ENCODE results near the gene ARL15. TPM values are rescaled to one million over a fixed set of nuclear protein-coding genes. Genes with fewer than 3 reads are reported as not detected.
"Not testable (repeated sequence)": the region's sequence is repeated elsewhere in the genome, so short reads cannot be mapped to it uniquely, and the experiment has no call there.

The ARL15 gene
- total RNA-seq, 1 experiment from 2014 or later: 15.4 TPM

DNA sequence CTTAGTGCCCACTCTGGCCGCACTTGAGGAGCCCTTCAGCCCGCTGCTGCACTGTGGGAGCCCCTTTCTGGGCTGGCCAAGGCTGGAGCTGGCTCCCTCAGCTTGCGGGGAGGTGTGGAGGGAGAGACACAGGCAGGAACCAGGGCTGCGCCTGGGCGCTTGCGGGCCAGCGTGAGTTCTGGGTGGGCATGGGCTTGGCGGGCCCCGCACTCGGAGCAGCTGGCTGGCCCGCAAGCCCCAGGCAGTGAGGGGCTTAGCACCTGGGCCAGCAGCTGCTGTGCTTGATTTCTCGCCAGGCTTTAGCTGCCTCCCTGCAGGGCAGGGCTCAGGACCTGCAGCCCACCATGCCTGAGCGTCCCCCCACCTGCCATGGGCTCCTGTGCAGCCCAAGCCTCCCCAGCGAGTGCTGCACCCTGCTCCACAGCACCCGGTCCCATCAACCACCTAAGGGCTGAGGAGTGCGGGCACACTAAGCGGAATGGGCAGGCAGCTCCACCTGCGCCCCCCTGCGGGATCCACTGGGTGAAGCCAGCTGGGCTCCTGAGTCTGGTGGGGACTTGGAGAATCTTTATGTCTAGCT lies 473.4 kb downstream of the ARL15 start:
- not testable (repeated sequence) for H3K4me1 ChIP-seq (replicated peaks); DNase-seq (ENCODE audit: low read depth in 1 of 2, low spot score in 2 of 2); H3K4me3 ChIP-seq; H3K27ac ChIP-seq; H3K36me3 ChIP-seq; H3K9me3 ChIP-seq (replicated peaks); H3K27me3 ChIP-seq (replicated peaks)

DNA sequence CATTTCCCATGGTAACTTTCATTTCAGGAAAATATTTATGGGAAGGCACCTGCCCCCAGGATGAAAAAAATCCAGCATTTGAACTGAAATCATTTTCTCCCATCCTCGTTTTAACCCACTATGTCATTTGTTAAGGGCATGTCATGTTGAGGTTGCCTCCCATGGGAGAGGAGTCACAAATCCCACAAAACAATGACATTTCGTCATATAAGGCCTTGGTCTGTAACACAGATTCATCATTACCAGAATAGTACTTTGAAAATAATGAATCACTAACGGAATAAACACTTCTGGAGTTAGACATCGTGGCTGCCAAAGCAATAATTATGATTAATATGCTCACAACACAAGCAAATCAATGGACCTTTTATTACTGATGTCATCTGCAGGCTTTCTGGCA lies 475.9 kb downstream of the ARL15 start:
- H3K9me3 ChIP-seq (replicated peaks): no peaks in the 10 kb centered on the region

More for the DNA sequence above, 475.9 kb downstream of the ARL15 start:
- no peak for DNase-seq (ENCODE audit: low read depth in 1 of 2, low spot score in 2 of 2)
- no peak overlapping the region for H3K27ac ChIP-seq
- no peak overlapping the region for H3K4me3 ChIP-seq
- no peaks in the 10 kb centered on the region for H3K27me3 ChIP-seq (replicated peaks)
- H3K4me1 ChIP-seq (replicated peaks): no peaks in the 10 kb centered on the region
- no peaks in the 10 kb centered on the region for H3K36me3 ChIP-seq

Other genes starting within 250 kb of the ARL15 start
- gene HSPB3, start 145.1 kb upstream of the ARL15 start, total RNA-seq (2014; rRNA removed; shearing (Covaris generic)): 15.5 and 32.5 TPM in 2 replicates
- gene SNX18, start 207.2 kb upstream of the ARL15 start, total RNA-seq (2014; rRNA removed; shearing (Covaris generic)): 49.5 and 61.0 TPM in 2 replicates